ENCODE measurements around the gene EPHB6. TPM values are rescaled to one million over a fixed set of nuclear protein-coding genes. Genes with fewer than 3 reads are reported as not detected.

EPHB6 gene
- total RNA-seq, 1 donor from 2014 or later: 2.0 TPM

DNA sequence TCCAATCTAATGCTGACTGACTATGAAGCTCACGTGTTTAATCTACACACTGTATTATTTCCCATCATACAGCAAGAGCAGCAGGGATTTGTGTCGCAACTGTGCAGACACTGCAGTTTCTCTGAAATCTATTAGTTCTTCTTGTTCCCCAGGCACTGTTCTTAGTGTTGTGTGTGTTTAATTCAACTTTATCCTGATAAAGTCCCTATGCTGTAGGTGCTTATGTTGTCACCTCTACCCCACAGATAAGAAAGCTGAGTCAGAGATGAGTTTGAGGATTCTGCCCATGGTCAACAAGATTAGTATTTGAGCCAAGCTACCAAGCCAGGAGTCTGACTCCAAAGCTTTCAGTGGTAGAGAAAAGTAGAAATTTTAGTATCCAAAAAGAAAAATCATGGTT lies 22.5 kb upstream of the EPHB6 start:
- DNase-seq (ENCODE audit: low spot score): no peak
- intact Hi-C loops (cut with DNase I): no loop called here

DNA sequence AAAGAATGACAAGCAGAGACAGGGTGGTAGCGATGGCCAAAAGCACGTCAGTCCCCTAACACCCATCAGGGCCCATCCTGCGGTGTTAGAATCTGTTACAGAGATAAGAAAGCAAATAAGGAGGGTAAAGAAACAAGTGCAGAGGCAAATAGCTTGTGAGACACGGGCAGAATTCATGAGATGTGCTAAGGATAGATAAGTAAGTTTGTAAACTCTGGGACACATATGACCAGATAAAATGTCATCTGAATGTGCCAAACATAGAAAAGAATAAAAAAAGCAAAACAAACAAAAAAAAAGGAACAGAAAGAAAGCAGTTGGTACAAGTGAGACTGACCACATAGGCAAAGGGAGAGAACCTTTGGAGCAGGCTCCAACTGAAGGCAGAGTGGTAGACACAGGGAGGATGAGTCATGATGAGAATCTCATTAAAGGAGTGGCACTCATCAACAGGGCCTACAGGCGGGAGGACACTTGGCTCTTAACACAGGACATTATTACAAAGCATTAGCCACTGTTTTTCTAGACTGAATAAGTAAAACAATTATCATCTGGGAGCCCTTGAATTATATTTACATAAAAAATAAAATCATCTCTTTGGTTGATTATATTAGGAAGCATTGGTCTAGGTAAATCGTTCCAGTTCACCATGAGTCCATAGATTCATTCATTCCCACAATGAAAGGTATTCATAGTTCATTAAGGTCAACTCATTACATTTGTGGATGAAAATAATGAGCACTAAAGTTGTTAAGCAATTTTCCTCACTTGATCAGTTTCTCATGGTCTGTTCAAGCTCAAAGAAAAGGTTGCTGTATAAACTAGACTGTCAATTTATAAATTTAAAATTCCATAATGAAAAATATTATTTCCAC lies 21.5 kb upstream of the EPHB6 start:
- DNase-seq (ENCODE audit: low spot score): no peak
- intact Hi-C loops (cut with DNase I): no loop called here

DNA sequence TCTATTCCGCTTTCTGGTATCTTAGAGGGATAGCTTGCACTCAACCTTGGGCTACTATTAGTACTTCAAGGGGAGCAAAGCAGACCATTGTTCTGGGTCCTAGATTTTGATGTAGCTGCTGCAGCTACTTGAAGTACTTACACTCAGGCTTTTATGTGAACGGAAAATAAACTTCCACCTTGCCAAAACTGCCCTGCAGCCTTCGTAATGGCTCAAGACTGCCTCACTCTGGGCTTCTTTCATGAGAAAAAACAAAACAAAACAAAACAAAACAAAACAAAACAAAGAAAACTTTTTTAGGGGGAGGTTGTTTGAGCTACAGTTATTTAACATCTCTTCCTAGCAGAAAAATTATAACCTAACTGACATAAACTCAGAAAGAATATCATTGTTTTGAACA lies 19.4 kb upstream of the EPHB6 start:
- intact Hi-C loops (cut with DNase I): no loop called here
- DNase-seq (ENCODE audit: low spot score): no peak

DNA sequence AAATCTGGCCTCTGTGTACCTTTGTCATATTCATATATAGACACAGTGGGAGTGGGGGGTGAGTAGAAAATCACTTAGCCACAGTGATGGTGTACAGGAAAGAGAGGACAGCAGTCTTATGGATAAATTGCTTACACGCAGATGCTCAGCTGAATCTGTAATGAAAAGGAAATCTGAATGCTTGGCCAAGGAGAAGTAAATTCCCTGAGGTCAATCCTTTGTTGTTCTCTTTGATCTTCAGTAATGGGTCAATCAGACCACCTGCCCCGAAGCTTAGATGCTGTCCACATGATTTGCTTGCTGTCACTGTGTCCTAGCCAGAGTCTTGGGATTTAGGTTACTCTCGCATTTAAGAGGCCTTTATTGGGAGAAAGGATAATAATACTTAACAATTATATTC lies 18.4 kb upstream of the EPHB6 start:
- intact Hi-C loops (cut with DNase I): no loop called here

DNA sequence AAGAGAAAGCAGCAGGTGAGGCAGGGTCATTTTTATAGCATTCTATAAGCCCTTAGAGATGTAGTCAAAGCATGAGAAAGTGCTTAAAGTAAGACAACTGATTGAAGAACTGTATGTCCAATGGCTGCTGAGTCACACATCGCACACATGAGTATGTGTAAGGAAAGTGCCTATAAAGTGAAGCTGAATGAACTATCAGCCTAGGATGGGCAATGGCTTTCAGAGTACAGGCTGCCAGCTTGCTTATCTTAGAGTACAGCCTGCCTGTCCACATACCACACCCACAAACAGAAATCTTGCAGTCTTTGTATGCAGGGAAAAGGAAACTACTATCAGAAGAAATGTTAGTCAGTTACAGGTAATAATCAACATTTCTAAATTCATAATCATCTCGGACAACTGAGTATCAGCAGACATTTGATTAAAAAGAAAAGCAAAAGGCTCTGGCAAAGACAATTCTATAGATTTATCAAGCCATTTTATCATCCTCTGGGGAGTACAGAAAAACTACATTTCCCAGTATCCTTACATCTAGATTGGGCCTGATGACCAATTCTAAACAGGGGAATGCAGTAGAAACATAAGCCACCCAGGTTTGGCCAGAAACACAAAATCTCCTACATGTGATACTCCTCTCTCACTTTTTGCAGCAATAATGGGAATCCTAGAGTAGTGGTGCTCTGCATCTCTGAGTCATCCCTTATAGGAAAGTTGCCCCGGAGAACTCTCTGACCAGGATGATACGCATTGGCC lies 16.2 kb upstream of the EPHB6 start:
- intact Hi-C loops (cut with DNase I): no loop called here
- DNase-seq (ENCODE audit: low spot score): no peak

More for the DNA sequence above, 18.4 kb upstream of the EPHB6 start:
- no peak for DNase-seq (ENCODE audit: low spot score)

DNA sequence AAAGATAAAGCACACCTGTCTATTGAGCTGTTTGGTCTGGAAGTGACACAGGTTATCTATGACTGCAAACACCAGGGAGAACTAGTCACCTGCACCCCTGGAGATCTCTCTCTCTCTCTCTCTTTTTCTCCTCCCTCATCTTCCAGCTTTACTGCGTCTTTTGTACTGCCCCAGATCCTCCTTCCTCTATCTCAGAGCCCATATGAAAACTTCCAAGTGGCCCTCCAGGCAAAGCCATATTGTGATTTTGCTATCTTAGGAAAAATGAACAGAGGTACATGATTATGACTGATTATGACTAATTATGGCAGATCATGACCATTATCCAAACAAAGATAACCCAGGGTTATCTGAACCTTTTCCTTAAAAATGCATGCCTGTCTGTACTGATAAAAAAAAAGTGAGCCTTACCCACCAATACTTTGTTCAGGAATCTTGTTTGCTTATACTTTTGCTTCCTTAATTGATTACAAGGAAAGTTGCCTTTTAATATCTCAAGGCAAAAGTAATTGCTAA lies 12.6 kb upstream of the EPHB6 start:
- intact Hi-C loops (cut with DNase I): no loop called here

DNA sequence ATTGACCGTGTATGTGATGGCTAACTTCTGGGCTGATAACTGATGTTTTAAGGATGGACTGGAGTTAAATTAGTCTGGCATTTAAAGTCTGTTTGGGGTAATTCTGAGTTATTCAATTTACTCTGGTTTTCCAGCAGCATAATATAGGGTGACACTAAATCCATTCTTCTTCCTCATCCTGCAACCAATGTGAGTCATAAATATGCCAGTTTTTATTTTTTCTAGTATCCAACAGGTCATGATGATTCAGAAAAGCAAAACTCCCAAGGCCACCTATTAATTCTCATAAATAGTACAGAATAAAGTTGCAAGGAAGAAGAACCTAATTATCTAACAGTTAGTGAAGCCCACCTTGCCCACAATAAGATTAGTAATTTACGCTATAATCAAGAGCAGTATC lies 7.5 kb upstream of the EPHB6 start:
- intact Hi-C loops (cut with DNase I): no loop called here
- no peak for DNase-seq (ENCODE audit: low spot score)

More for the DNA sequence above, 12.6 kb upstream of the EPHB6 start:
- no peak for DNase-seq (ENCODE audit: low spot score)

DNA sequence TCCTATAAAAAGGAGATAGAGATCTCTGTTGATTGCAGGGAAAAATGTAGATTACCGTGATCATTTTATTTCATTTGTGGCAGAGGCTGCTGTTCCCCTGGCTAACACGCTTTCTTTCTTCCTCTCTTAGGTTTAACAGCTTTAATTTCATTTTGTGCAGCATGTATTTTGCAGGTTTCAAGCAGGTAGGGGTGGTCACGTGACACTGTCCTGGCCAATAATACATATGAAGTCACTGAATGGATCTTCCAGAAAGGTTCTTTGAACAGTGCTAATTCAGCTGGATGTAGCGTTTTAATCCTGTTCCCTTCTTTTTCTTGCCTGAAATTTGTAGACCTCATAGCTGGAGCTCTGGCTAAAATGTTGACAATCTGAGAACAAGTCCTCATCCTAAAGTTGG lies 3.6 kb upstream of the EPHB6 start:
- intact Hi-C loops (cut with DNase I): loop anchor here (5.0 kb wide), 1 partner anchor 366 kb away; no protein-coding TSS in a partner anchor
- no peak for DNase-seq (ENCODE audit: low spot score)

DNA sequence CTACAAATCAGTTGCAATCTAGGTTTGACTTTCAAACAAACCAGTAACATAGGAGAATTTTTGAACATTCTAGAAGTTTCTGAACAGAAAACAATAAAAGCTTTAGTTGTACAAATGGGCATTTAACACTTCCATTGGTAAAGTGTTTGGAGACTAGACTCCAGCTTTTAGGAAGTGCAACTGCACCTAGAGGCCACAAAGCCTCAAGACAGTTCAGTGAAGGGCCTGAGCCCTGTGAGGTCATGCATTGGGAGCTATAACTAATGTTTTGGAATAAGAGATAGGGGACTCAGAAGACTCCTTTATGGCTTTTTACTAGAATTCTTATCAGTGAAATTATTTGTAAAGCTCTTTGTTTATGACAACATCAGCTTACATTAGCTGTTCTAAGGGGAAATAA lies 3.0 kb upstream of the EPHB6 start:
- intact Hi-C loops (cut with DNase I): loop anchor here (5.0 kb wide), 1 partner anchor 365 kb away; no protein-coding TSS in a partner anchor
- no peak for DNase-seq (ENCODE audit: low spot score)

DNA sequence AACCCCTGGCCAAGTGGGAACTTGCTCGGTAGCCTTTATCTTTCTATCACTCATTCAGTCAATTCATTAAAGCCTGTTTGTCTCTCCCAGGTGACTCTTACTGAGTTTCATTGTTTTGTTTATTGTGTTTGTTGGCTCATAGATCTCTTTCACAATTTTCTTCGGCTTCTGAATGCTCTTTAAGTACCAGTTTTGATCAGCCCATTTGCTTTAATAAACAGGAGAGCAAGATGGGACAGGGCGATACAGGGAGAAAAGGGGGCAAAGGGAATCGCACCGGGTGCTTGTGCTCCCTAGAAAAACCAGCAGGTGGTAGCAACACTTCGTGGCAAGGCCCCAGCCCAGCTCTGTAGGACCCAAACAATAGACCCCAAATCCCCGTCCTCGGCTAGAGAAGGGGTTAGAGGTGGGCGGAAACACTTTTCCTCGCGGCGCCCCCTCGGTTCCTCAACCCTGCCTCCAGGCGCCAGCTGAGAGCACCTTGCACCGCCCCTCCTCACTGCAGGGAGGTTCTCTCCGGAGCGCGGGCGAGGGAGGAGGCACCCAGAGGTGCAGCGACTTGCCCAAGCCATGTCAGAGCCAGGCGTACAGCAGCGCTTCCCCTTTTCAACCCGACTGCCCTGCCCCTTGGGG lies 1.0 kb upstream of the EPHB6 start:
- intact Hi-C loops (cut with DNase I): loop anchor here (1.0 to 5.0 kb wide), 3 partner anchors 12 to 363 kb away; no protein-coding TSS in a partner anchor
- DNase-seq (ENCODE audit: low spot score): peak; percentile 91

DNA sequence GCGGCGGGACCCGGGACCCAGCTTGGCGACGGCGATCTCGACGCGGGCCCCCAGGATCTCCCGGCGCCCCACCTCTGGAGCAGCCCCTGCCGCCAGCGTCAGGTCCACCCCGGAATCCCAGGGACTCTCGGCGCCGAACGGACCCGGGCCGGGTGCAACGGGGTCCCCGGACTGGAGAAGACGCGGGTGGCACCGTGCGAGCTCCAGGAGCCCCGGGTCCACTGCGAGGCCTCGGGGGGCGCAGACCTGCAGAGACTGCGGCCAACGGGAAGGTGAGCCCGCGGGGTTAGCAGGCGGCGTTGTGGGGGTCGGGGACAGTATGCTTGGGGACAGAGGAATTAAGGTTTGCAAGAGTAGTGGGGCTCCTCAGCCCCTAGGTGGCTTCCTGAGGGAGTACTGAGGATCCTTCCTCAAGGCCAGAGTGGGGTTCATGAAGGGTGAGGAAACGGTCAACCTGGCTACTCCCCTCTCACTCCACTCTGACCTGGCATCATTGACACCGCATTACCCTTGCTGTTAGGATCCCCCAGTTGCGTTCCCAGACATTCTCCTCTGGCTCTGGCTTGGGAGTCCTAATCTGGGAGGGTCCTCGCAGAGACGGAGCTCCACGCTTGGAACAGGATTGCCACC lies 353 bp downstream of the EPHB6 start:
- no peak for DNase-seq (ENCODE audit: low spot score)
- intact Hi-C loops (cut with DNase I): no loop called here

DNA sequence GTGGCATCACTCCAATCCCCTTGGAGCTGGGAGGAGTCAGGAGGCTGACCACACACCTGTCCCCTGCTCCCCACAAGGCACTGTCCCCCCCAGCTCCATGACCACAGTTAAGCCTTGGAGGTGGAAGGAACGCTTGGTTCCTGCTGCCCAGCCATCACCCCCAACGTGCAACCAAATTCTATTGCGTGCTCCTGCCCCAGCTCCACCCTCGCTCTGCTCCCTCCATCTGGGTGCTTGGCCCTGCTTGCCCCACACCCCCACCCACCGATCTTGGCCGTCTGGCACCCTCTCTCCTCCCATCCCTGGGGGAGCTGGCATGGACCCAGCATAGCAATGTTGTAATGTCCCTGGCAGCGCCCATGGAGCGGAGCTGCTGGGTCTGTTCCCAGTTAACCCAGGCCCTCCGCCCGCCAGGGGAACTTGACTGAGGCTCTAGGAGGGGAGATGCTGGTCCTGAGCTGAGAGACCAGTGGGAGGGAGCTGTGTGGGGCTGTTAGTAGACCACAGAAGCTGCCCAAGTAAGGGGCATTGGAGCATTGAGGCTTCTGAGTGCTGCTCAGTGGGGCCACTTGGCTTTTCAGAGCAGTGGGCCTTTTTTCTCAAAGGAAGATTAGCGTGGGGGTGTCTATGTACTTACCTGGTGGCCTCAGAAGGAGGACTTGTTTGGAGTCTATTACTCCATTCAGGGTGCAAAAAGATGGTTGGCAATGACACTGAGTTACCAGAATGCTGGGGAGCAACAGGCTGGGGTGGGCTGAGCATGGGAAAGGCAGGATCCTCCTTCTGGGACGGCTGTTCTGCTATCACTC lies 1.1 kb downstream of the EPHB6 start:
- intact Hi-C loops (cut with DNase I): no loop called here
- DNase-seq (ENCODE audit: low spot score): no peak

DNA sequence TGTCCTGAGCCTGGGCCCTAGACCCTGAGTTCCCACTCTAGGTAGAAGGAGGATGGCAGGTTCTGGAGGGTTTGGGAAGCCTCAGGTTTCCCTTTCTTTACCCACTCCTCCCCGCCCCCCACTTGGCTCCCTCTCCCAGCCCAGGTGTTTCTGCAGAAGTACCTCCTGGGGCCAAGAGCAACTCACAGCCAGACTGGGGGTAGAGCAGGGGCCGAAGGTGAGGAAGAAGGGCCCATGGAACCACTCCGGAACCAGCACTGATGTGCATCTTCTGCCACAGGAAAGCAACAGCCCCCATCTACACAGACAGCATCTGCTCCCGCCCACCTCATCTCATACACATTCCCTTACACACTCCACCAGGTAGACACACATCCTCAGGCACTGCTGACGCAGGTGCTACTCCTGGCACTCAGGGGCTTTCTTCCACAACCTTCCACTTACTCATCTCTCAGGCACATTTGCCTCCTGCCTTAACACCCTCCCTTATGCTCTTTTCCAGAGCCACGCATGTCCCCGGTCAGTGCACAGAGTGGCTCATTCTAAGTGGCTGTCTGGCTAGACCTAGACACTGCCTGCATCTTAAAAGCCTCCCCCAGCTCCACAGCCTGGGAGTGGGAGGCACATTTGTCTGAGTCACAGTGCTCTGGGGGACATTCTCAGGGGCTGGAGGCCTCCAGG lies 1.8 kb downstream of the EPHB6 start:
- no peak for DNase-seq (ENCODE audit: low spot score)
- intact Hi-C loops (cut with DNase I): no loop called here

DNA sequence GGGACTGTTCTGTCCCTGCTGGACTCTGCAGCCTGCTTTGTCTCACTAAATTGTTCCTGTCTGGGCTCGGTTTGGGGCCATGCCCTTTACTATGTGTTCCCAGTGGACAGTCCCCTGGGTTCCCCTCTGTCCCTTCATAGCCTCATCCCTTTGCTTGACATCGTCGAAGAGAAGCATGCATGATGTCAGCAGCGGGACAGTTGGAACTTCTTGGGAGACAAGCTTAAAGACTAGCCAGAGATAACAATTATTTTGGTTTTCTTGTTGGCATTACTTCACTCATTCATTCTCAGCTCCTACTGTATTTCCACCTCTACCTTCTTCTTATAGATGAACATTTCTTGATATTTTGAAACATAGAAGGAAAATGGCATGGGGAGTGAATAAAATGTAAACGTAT lies 2.7 kb downstream of the EPHB6 start:
- intact Hi-C loops (cut with DNase I): no loop called here
- DNase-seq (ENCODE audit: low spot score): no peak

DNA sequence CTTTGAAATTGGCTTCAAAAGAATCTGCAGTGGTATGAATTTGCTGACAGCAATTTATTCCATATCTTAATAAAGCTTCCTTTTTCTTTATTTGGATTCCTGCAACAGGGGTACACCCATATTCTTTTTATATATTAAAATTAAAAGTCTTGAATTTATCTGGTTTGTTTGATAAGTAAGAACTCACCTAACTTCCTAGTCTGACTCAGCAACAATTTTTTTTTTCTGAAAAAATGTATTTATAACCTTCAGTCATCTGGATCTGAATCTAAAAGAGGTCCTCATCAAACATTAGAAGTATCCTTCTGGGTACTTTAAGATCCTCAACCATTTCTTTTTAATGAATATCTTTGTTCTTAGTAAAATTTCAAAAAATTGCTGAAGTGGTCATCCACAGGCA lies 4.5 kb downstream of the EPHB6 start:
- intact Hi-C loops (cut with DNase I): no loop called here

DNA sequence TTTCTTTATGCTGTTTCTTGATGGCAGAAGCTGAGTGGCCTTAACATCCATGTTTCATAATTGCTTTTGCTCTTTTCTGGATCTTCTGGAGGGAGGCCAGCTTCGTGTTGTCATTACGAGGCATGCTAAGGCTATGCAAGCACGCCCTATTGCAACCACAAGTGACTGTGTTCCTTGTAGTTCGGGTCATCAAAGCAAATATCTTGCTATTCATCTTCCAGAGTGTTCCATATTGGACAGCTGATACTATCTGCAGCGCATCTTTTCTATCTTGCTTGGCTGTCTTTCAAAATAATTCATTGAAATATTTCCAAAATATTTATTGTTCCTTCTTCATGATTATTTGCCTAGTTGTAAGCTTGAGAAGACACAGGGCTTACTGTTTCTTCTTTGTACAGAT lies 5.0 kb downstream of the EPHB6 start:
- intact Hi-C loops (cut with DNase I): no loop called here
- DNase-seq (ENCODE audit: low spot score): no peak

More for the DNA sequence above, 4.5 kb downstream of the EPHB6 start:
- DNase-seq (ENCODE audit: low spot score): no peak

DNA sequence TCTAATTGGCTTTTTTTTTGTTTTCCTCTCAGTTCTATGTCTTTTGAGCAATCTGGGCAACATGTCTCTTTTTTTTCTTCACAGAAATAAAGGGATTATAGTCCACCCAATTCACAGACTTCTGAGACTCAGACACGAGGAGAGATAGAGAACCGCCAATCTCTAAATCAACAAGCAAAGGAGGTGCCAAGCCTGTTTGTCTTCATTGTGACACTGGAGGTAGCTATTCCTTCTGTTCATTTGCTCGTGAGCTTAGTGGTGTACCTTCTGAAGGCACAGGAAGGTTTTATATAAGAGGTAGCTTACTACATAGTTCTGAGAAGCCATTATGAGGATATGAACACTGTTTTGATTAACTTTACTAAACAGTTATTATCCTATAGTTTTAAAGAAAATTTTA lies 6.1 kb downstream of the EPHB6 start:
- intact Hi-C loops (cut with DNase I): no loop called here
- no peak for DNase-seq (ENCODE audit: low spot score)

DNA sequence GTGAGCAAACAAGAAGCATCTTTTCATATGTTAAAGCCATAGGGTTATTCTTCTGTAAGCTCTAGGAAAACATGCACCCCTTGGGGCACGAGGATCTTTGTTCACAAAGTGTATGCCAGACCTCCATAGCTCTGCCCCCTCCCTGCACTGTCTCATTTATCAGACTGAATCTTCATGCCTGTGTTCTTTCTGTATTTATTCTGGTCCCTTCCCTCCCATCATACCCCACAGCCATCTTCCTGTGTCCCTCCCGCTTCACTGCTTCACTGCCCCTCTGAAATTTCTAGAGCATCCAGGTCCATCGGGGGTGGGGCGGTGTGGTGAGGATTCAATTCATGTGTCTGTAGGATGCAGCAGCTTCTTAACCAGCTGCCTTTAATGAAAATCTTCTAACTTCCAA lies 7.5 kb downstream of the EPHB6 start:
- no peak for DNase-seq (ENCODE audit: low spot score)

More for the DNA sequence above, 7.5 kb downstream of the EPHB6 start:
- intact Hi-C loops (cut with DNase I): no loop called here

Measured in cardiac septum (tissue), 1 donor.